ENCODE measurements around the gene SULT1C4. TPM values are rescaled to one million over a fixed set of nuclear protein-coding genes. Genes with fewer than 3 reads are reported as not detected.

Gene SULT1C4
- total RNA-seq, 1 experiment from 2014 or later: not detected

- H3K27ac ChIP-seq (ENCODE audit: low read depth, low read length, poor library complexity, severe bottlenecking): no peak overlapping the region
- POLR2A ChIA-PET (ENCODE audit: low non-redundant PET): no interaction called here
- no peak overlapping the region for H3K4me3 ChIP-seq (ENCODE audit: low read depth, low read length, poor library complexity, severe bottlenecking)
- no TSS peak for BruUV-seq (replicated peaks)
- H3K27me3 ChIP-seq (replicated peaks; ENCODE audit: insufficient read depth, low read depth, low read length, poor library complexity): peaks cover 6% of the 10 kb centered on the region
- no peaks in the 10 kb centered on the region for H3K4me1 ChIP-seq (ENCODE audit: insufficient read depth, low read length, poor library complexity, severe bottlenecking)
- no peaks in the 10 kb centered on the region for H3K9me3 ChIP-seq (ENCODE audit: low read depth, low read length, poor library complexity, severe bottlenecking)
- intact Hi-C loops (cut with micrococcal nuclease; ENCODE audit: unreplicated experiment): no loop called here
- CTCF ChIA-PET: no interaction called here
- H3K36me3 ChIP-seq (ENCODE audit: insufficient read depth, low read length, poor library complexity, severe bottlenecking): no peaks in the 10 kb centered on the region
- no peak for DNase-seq (ENCODE audit: low spot score)
- no peak for TF ChIP-seq CTCF (conservative IDR thresholded peaks at IDR 0.05; ENCODE audit: low read depth, low read length)
- no peak for TF ChIP-seq EZH2 (IDR thresholded peaks at IDR 0.05; ENCODE audit: borderline replicate concordance, low read depth, low read length, poor library complexity, severe bottlenecking)
Observed at GRCh38 chr2:108364676-108365297, 13.0 kb upstream of the SULT1C4 start.

GRCh38 chr2:108365656-108366055 lies 12.1 kb upstream of the SULT1C4 start:
- Histone ChIP-seq H3K27me3 (replicated peaks; ENCODE audit: insufficient read depth, low read depth, low read length, poor library complexity) (peaks cover 6% of the 10 kb centered on the region), H3K4me1 (ENCODE audit: insufficient read depth, low read length, poor library complexity, severe bottlenecking) (no peaks in the 10 kb centered on the region), H3K27ac (ENCODE audit: low read depth, low read length, poor library complexity, severe bottlenecking) (no peak overlapping the region), H3K4me3 (ENCODE audit: low read depth, low read length, poor library complexity, severe bottlenecking) (no peak overlapping the region), H3K36me3 (ENCODE audit: insufficient read depth, low read length, poor library complexity, severe bottlenecking) (no peaks in the 10 kb centered on the region), H3K9me3 (ENCODE audit: low read depth, low read length, poor library complexity, severe bottlenecking) (no peaks in the 10 kb centered on the region)
- DNase-seq (ENCODE audit: low spot score): no peak
- TF ChIP-seq CTCF (conservative IDR thresholded peaks at IDR 0.05; ENCODE audit: low read depth, low read length): no peak
- no peak for TF ChIP-seq EZH2 (IDR thresholded peaks at IDR 0.05; ENCODE audit: borderline replicate concordance, low read depth, low read length, poor library complexity, severe bottlenecking)
- intact Hi-C loops (cut with micrococcal nuclease; ENCODE audit: unreplicated experiment): no loop called here
- ChIA-PET CTCF (no interaction called here), POLR2A (ENCODE audit: low non-redundant PET) (no interaction called here)
- BruUV-seq (replicated peaks): no TSS peak

- CTCF ChIA-PET: no interaction called here
- no TSS peak for BruUV-seq (replicated peaks)
- Histone ChIP-seq H3K27ac (ENCODE audit: low read depth, low read length, poor library complexity, severe bottlenecking) (no peak overlapping the region), H3K9me3 (ENCODE audit: low read depth, low read length, poor library complexity, severe bottlenecking) (no peaks in the 10 kb centered on the region), H3K36me3 (ENCODE audit: insufficient read depth, low read length, poor library complexity, severe bottlenecking) (no peaks in the 10 kb centered on the region), H3K27me3 (replicated peaks; ENCODE audit: insufficient read depth, low read depth, low read length, poor library complexity) (no peaks in the 10 kb centered on the region), H3K4me1 (ENCODE audit: insufficient read depth, low read length, poor library complexity, severe bottlenecking) (no peaks in the 10 kb centered on the region), H3K4me3 (ENCODE audit: low read depth, low read length, poor library complexity, severe bottlenecking) (no peak overlapping the region)
- POLR2A ChIA-PET (ENCODE audit: low non-redundant PET): no interaction called here
- DNase-seq (ENCODE audit: low spot score): no peak
- intact Hi-C loops (cut with micrococcal nuclease; ENCODE audit: unreplicated experiment): no loop called here
- TF ChIP-seq EZH2 (IDR thresholded peaks at IDR 0.05; ENCODE audit: borderline replicate concordance, low read depth, low read length, poor library complexity, severe bottlenecking) (no peak), CTCF (conservative IDR thresholded peaks at IDR 0.05; ENCODE audit: low read depth, low read length) (no peak)
Observed at GRCh38 chr2:108367014-108367413, 10.7 kb upstream of the SULT1C4 start.

Data from A673 (cell line).